Common myeloid progenitor, CD34-positive (primary cell): ENCODE measurements around the gene TLCD1.

Experiments
- CTCF ChIA-PET: fragments of 350-600 bp; sonication (Branson Sonifier 250); formaldehyde crosslinking; loops from one replicate; lab custom pipeline; 2021; ENCODE audit warnings: antibody characterized with exemption; lab: Charles Lee
- POLR2A ChIA-PET: fragments of 350-600 bp; sonication (Branson Sonifier 250); formaldehyde crosslinking; loops from one replicate; lab custom pipeline; 2021; ENCODE audit warnings: antibody characterized with exemption; lab: Charles Lee
- DNase-seq, 3 donors: peaks; one replicate each; pipeline versions ENCODE4 v3.0.0 to v3.0.0-alpha.2; 2013
- H3K27ac ChIP-seq, 2 experiments: 1 replicate in 1 of 2; 2 replicates in 1 of 2; pipeline ENCODE4 v1.7.0; 2013; ENCODE audit warnings: inconsistent platforms in 2 of 2, low read length in 2 of 2, mild to moderate bottlenecking in 2 of 2, low read depth in 1 of 2, moderate library complexity in 1 of 2; ENCODE audit not compliant: severe bottlenecking in 2 of 2, insufficient read depth in 1 of 2, poor library complexity in 1 of 2
- H3K27me3 ChIP-seq, 5 experiments: replicated peaks in 2 of 5; 1 replicate in 3 of 5; 2 replicates in 2 of 5; pipeline versions ENCODE4 v1.6.1 to v1.7.0; 2013; ENCODE audit warnings: low read length in 4 of 5, mild to moderate bottlenecking in 2 of 5, moderate library complexity in 2 of 5, inconsistent platforms in 1 of 5; ENCODE audit not compliant: insufficient read depth in 5 of 5, control insufficient read depth in 4 of 5
- H3K36me3 ChIP-seq, 4 experiments: 1 replicate in 2 of 4; 2 replicates in 2 of 4; pipeline versions ENCODE4 v1.6.1 to v1.7.0; 2013; ENCODE audit warnings: low read length in 3 of 4, control low read depth in 1 of 4, mild to moderate bottlenecking in 1 of 4; ENCODE audit not compliant: control insufficient read depth in 4 of 4, insufficient read depth in 4 of 4
- H3K4me1 ChIP-seq, 4 experiments: 1 replicate in 3 of 4; 2 replicates in 1 of 4; pipeline versions ENCODE4 v1.6.1 to v1.7.1; 2013; ENCODE audit warnings: low read length in 3 of 4, mild to moderate bottlenecking in 3 of 4, control low read depth in 1 of 4, inconsistent platforms in 1 of 4, moderate library complexity in 1 of 4; ENCODE audit not compliant: control insufficient read depth in 4 of 4, insufficient read depth in 4 of 4; ENCODE audit errors: control extremely low read depth in 1 of 4
- H3K4me3 ChIP-seq, 7 experiments: 1 replicate in 4 of 7; 2 replicates in 3 of 7; pipeline versions ENCODE4 v1.5.1 to v1.7.0; 2013; ENCODE audit warnings: mild to moderate bottlenecking in 7 of 7, low read length in 6 of 7, moderate library complexity in 6 of 7, inconsistent platforms in 2 of 7, low read depth in 2 of 7, control low read depth in 1 of 7; ENCODE audit not compliant: insufficient read depth in 4 of 7, control insufficient read depth in 1 of 7; ENCODE audit errors: extremely low read depth in 1 of 7
- H3K9me3 ChIP-seq, 5 experiments: 1 replicate in 4 of 5; 2 replicates in 1 of 5; pipeline versions ENCODE4 v1.6.1 to v1.7.1; 2013; ENCODE audit warnings: low read length in 4 of 5, mild to moderate bottlenecking in 2 of 5, inconsistent platforms in 1 of 5, low read depth in 1 of 5, moderate library complexity in 1 of 5; ENCODE audit not compliant: control insufficient read depth in 4 of 5, insufficient read depth in 2 of 5; ENCODE audit errors: control extremely low read depth in 1 of 5
- WGBS: methylation state at CpG from one replicate; pipeline ENCODE4 v1.1.5; 2013; ENCODE audit not compliant: insufficient coverage; 5-methylcytosine and 5-hydroxymethylcytosine counted together

The TLCD1 gene

DNA sequence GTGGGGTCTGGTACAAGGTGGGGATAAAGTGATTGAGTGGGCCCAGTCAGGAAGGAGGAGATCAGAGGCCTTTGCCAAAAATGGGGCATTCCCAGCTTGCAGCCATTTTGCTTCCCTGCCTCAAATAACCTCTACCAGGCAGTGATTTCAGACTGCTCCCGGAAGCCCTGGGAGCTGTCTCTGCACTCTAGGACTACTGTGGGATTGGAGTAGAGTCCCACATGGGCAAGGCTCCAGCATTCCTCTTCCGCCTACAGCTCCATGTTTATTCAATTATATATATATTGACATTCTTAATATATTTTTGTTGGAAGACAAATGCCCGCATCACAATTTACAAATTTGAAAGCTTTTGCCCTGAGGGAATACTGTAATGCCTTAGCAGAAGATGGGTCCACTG is 50.5 kb downstream of the TLCD1 start:
- Histone ChIP-seq H3K27me3 (no peaks in the 10 kb centered on the region), H3K4me1 (no peaks in the 10 kb centered on the region), H3K4me3 (no peak overlapping the region), H3K36me3 (peaks cover 42 to 91% (median 69%) of the 10 kb centered on the region in 4 experiments), H3K9me3 (no peaks in the 10 kb centered on the region), H3K27ac (no peak overlapping the region)
- no peak for DNase-seq
- CTCF ChIA-PET = interaction anchor here (0.7 to 4.6 kb wide), 11 partner anchors 9 to 35 kb away, joined by 3 to 36 read pairs (median 5); partner anchors contain the start of genes BLTP2, SDF2 and SUPT6H
- WGBS = no CpG with 5 or more reads among the region's 3 CpGs
- POLR2A ChIA-PET = no interaction called here
